CD4-positive, CD25-positive, alpha-beta regulatory T cell (primary cell): ENCODE data around the gene ARSB. TPM values are rescaled to one million over a fixed set of nuclear protein-coding genes. Genes with fewer than 3 reads are reported as not detected.

Experiments
- ATAC-seq, 2 donors: fragments of 150-1000 bp; cut with Tn5 transposase; one replicate each; pipeline ENCODE4 v1.10.0; 2021; ENCODE audit warnings: low read depth in 2 of 2, moderate number of reproducible peaks in 2 of 2, moderate library complexity in 1 of 2
- DNase-seq, 3 donors: peaks; one replicate each; pipeline versions ENCODE4 v3.0.0 to v3.0.0-alpha.2; 2012 to 2022; ENCODE audit warnings: mixed read lengths in 1 of 3
- H3K27ac ChIP-seq: one replicate; pipeline ENCODE4 v1.7.0; 2013; ENCODE audit warnings: mild to moderate bottlenecking, low read length; ENCODE audit not compliant: insufficient read depth, poor library complexity, severe bottlenecking
- H3K27me3 ChIP-seq: one replicate; pipeline ENCODE4 v1.7.0; 2013; ENCODE audit warnings: low read length; ENCODE audit not compliant: control insufficient read depth, insufficient read depth
- H3K36me3 ChIP-seq: one replicate; pipeline ENCODE4 v1.7.0; 2013; ENCODE audit warnings: mild to moderate bottlenecking, low read length, moderate library complexity; ENCODE audit not compliant: control insufficient read depth, insufficient read depth
- H3K4me1 ChIP-seq: 2 replicates; pipeline ENCODE4 v1.7.0; 2013; ENCODE audit warnings: mild to moderate bottlenecking, low read length; ENCODE audit not compliant: insufficient read depth, control insufficient read depth, poor library complexity, severe bottlenecking
- H3K4me3 ChIP-seq: one replicate; pipeline ENCODE4 v1.7.0; 2013; ENCODE audit warnings: low read depth, mild to moderate bottlenecking, low read length, moderate library complexity
- H3K9me3 ChIP-seq, 2 experiments: 1 replicate in 1 of 2; 2 replicates in 1 of 2; pipeline ENCODE4 v1.7.0; 2013; ENCODE audit warnings: low read length in 2 of 2, mild to moderate bottlenecking in 1 of 2, moderate library complexity in 1 of 2; ENCODE audit not compliant: control insufficient read depth in 2 of 2
- H3K27ac Mint-ChIP-seq, 3 donors: one replicate each; pipeline ENCODE4 v1.8.0; 2020 to 2022; ENCODE audit warnings: mild to moderate bottlenecking in 3 of 3, mixed read lengths in 3 of 3, moderate library complexity in 2 of 3
- H3K27me3 Mint-ChIP-seq: one replicate; pipeline ENCODE4 v1.8.0; 2022; ENCODE audit warnings: mild to moderate bottlenecking, mixed read lengths
- H3K36me3 Mint-ChIP-seq: one replicate; pipeline ENCODE4 v1.8.0; 2020; ENCODE audit warnings: mixed read lengths
- H3K4me1 Mint-ChIP-seq, 4 donors: one replicate each; pipeline ENCODE4 v1.8.0; 2020 to 2022; ENCODE audit warnings: mixed read lengths in 4 of 4, mild to moderate bottlenecking in 1 of 4
- H3K4me3 Mint-ChIP-seq, 4 donors: one replicate each; pipeline ENCODE4 v1.8.0; 2020 to 2022; ENCODE audit warnings: mild to moderate bottlenecking in 4 of 4, mixed read lengths in 4 of 4, moderate library complexity in 3 of 4
- H3K9me3 Mint-ChIP-seq, 7 donors: one replicate each; pipeline ENCODE4 v1.8.0; 2020 to 2022; ENCODE audit warnings: mixed read lengths in 7 of 7, mild to moderate bottlenecking in 3 of 7, moderate library complexity in 2 of 7
- polyA plus RNA-seq, 4 donors: library from polyadenylated mRNA; unstranded; fragments of 300-500 nt; fragmentation: Illumina TruSeq; gene quantifications; one replicate each; pipeline ENCODE4 v1.2.3, GENCODE V29; 2021
- total RNA-seq: library from RNA; stranded (reverse); gene quantifications from one replicate; pipeline ENCODE4 v1.2.3, GENCODE V29; 2022

ARSB gene
- total and polyA plus RNA-seq, 5 donors from 2014 or later, result 3.4 to 6.5 (median 4.4) TPM

- Histone ChIP-seq H3K36me3 (peaks cover 16% of the 10 kb centered on the region), H3K27ac (no peak overlapping the region), H3K27me3 (no peaks in the 10 kb centered on the region), H3K4me3 (no peak overlapping the region), H3K4me1 (no peaks in the 10 kb centered on the region), H3K9me3 (no peaks in the 10 kb centered on the region)
- Mint-ChIP-seq H3K36me3 (peaks cover 24% of the 10 kb centered on the region), H3K27me3 (no peaks in the 10 kb centered on the region), H3K9me3 (no peaks in the 10 kb centered on the region), H3K4me3 (no peak overlapping the region), H3K27ac (no peak overlapping the region), H3K4me1 (no peaks in the 10 kb centered on the region)
- DNase-seq, result no peak
- no peak for ATAC-seq
Observed at GRCh38 chr5:78961743-78962142, 23.4 kb downstream of the ARSB start.

- Histone ChIP-seq H3K36me3 (peaks cover 17% of the 10 kb centered on the region), H3K4me1 (no peaks in the 10 kb centered on the region), H3K4me3 (no peak overlapping the region), H3K9me3 (no peaks in the 10 kb centered on the region), H3K27me3 (no peaks in the 10 kb centered on the region), H3K27ac (no peak overlapping the region)
- no peak overlapping the region for H3K27ac Mint-ChIP-seq
- H3K9me3 Mint-ChIP-seq, result no peaks in the 10 kb centered on the region
- ATAC-seq (no peak), DNase-seq (no peak)
- no peaks in the 10 kb centered on the region for H3K27me3 Mint-ChIP-seq
- peaks cover 27% of the 10 kb centered on the region for H3K36me3 Mint-ChIP-seq
- no peak overlapping the region for H3K4me3 Mint-ChIP-seq
- H3K4me1 Mint-ChIP-seq, result no peaks in the 10 kb centered on the region
Observed at GRCh38 chr5:78959767-78960166, 25.3 kb downstream of the ARSB start.

- H3K27ac Mint-ChIP-seq, result no peak overlapping the region
- H3K27me3 Mint-ChIP-seq, result no peaks in the 10 kb centered on the region
- no peaks in the 10 kb centered on the region for H3K4me1 ChIP-seq
- H3K36me3 Mint-ChIP-seq, result peaks cover 23% of the 10 kb centered on the region
- DNase-seq (no peak), ATAC-seq (no peak)
- no peak overlapping the region for H3K27ac ChIP-seq
- no peak overlapping the region for H3K4me3 Mint-ChIP-seq
- H3K36me3 ChIP-seq, result peaks cover 18% of the 10 kb centered on the region
- no peaks in the 10 kb centered on the region for H3K27me3 ChIP-seq
- no peaks in the 10 kb centered on the region for H3K9me3 ChIP-seq
- H3K4me3 ChIP-seq, result no peak overlapping the region
- H3K9me3 Mint-ChIP-seq, result no peaks in the 10 kb centered on the region
- H3K4me1 Mint-ChIP-seq, result peaks cover 0 to 1% (median 0%) of the 10 kb centered on the region in 4 donors
Observed at GRCh38 chr5:78958672-78959445, 26.3 kb downstream of the ARSB start.

DNA sequence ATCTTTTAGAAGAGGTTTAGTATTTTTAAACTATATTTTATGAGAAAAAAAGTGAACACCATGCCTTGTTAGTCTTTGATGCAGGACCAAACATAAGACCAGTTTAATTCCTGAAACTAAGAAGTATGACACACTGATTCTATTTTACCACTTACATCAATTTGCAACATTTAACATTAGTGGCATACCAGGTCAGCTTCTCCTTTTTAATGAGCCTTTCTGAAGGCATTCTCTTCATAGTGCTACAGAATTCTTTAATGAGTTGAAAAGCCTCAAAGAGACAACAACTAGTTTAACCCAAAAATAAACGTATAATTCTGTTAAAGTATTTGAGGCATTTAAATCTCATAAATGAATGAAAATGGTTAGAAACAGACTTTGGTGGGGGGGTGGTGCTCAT lies 28.2 kb downstream of the ARSB start:
- peaks cover 5% of the 10 kb centered on the region for H3K36me3 ChIP-seq
- Mint-ChIP-seq H3K36me3 (peaks cover 20% of the 10 kb centered on the region), H3K4me3 (no peak overlapping the region), H3K27ac (no peak overlapping the region), H3K27me3 (no peaks in the 10 kb centered on the region), H3K9me3 (no peaks in the 10 kb centered on the region), H3K4me1 (peaks cover 0 to 12% (median under 1%) of the 10 kb centered on the region in 4 donors)
- no peaks in the 10 kb centered on the region for H3K4me1 ChIP-seq
- no peak overlapping the region for H3K4me3 ChIP-seq
- DNase-seq, result no peak
- H3K27me3 ChIP-seq, result no peaks in the 10 kb centered on the region
- H3K9me3 ChIP-seq, result no peaks in the 10 kb centered on the region
- ATAC-seq, result no peak
- no peak overlapping the region for H3K27ac ChIP-seq

DNA sequence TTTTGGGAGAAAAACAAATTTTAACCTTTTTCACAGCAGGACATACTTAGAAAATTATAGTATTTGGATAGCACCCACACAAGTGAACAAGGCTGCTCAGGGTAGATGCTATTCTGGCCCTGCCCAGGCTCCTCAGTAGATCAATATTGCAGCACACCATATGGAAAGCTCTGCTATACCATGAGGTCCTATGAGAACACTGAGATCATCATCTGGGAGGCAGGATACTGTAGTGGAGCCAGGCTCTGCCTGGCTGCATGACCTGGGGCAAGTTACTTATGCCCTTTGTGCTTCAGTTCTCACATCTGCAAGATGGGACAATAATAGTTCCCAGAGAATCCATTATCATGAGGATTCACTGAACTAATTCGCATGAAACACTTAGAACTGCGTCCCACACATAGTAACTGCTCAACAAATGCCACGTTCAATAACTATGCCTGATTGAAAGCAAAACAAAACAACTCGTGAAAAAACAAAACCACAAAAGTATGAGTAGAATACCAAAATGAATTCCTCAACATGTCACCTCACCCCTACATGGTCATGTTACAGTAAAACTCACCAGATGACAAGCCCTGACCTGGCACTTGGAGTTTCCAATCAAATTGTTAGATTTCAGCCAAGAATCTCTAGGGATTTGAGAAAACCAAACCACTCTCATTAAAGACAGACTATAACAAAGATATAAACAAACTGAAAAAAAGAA lies 31.9 kb downstream of the ARSB start:
- Histone ChIP-seq H3K4me3 (no peak overlapping the region), H3K4me1 (no peaks in the 10 kb centered on the region), H3K27me3 (no peaks in the 10 kb centered on the region), H3K36me3 (peaks cover 2% of the 10 kb centered on the region), H3K27ac (no peak overlapping the region), H3K9me3 (no peaks in the 10 kb centered on the region)
- ATAC-seq (no peak), DNase-seq (peak in 1 of 3 donors; percentile 2)
- no peak overlapping the region for H3K4me3 Mint-ChIP-seq
- H3K9me3 Mint-ChIP-seq, result no peaks in the 10 kb centered on the region
- no peaks in the 10 kb centered on the region for H3K27me3 Mint-ChIP-seq
- H3K4me1 Mint-ChIP-seq, result peaks cover 0 to 12% (median under 1%) of the 10 kb centered on the region in 4 donors
- H3K36me3 Mint-ChIP-seq, result peaks cover 22% of the 10 kb centered on the region
- H3K27ac Mint-ChIP-seq, result peak overlapping the region in 1 of 3 donors; percentile 43

- H3K4me3 Mint-ChIP-seq, result no peak overlapping the region
- no peak for DNase-seq
- no peak for ATAC-seq
- no peaks in the 10 kb centered on the region for H3K27me3 ChIP-seq
- H3K27ac Mint-ChIP-seq, result no peak overlapping the region
- H3K27ac ChIP-seq, result no peak overlapping the region
- H3K9me3 Mint-ChIP-seq, result no peaks in the 10 kb centered on the region
- no peak overlapping the region for H3K4me3 ChIP-seq
- no peaks in the 10 kb centered on the region for H3K36me3 ChIP-seq
- peaks cover 0 to 2% (median 0%) of the 10 kb centered on the region in 4 donors for H3K4me1 Mint-ChIP-seq
- H3K9me3 ChIP-seq, result no peaks in the 10 kb centered on the region
- H3K27me3 Mint-ChIP-seq, result no peaks in the 10 kb centered on the region
- H3K36me3 Mint-ChIP-seq, result peaks cover 11% of the 10 kb centered on the region
- H3K4me1 ChIP-seq, result no peaks in the 10 kb centered on the region
Observed at GRCh38 chr5:78930721-78931120, 54.4 kb downstream of the ARSB start.

GRCh38 chr5:78929833-78930232 lies 55.3 kb downstream of the ARSB start:
- no peaks in the 10 kb centered on the region for H3K27me3 Mint-ChIP-seq
- H3K9me3 Mint-ChIP-seq, result no peaks in the 10 kb centered on the region
- Histone ChIP-seq H3K4me3 (no peak overlapping the region), H3K4me1 (no peaks in the 10 kb centered on the region), H3K36me3 (no peaks in the 10 kb centered on the region), H3K9me3 (no peaks in the 10 kb centered on the region), H3K27me3 (no peaks in the 10 kb centered on the region), H3K27ac (no peak overlapping the region)
- H3K4me3 Mint-ChIP-seq, result no peak overlapping the region
- ATAC-seq (no peak), DNase-seq (no peak)
- H3K36me3 Mint-ChIP-seq, result peaks cover 11% of the 10 kb centered on the region
- peaks cover 0 to 2% (median 0%) of the 10 kb centered on the region in 4 donors for H3K4me1 Mint-ChIP-seq
- no peak overlapping the region for H3K27ac Mint-ChIP-seq
